Thoracic aorta (tissue), 2 donors: ENCODE results near the gene SPECC1L. TPM values are rescaled to one million over a fixed set of nuclear protein-coding genes. Genes with fewer than 3 reads are reported as not detected.

Source experiments
- ATAC-seq: fragments of 150-250 bp; one replicate; pipeline ENCODE4 v1.8.0; 2017; ENCODE audit warnings: low read depth; ENCODE audit not compliant: insufficient number of reproducible peaks, low FRiP score
- DNase-seq: peaks from one replicate; pipeline ENCODE4 v3.0.0-alpha.2; 2020; ENCODE audit warnings: low spot score
- H3K27ac ChIP-seq, 2 donors: fragments of 200-600 bp; sonication (generic); 1 replicate in 1 of 2; 2 replicates in 1 of 2; pipeline ENCODE4 v1.5.1; 2016; ENCODE audit warnings: mild to moderate bottlenecking in 2 of 2, moderate library complexity in 2 of 2
- H3K27me3 ChIP-seq: fragments of 200-600 bp; sonication (generic); replicated peaks from 2 replicates; pipeline ENCODE4 v1.6.0; 2016; ENCODE audit warnings: mild to moderate bottlenecking; ENCODE audit not compliant: insufficient read depth
- H3K36me3 ChIP-seq: fragments of 200-600 bp; sonication (generic); one replicate; pipeline ENCODE4 v1.5.1; 2016
- H3K4me1 ChIP-seq, 2 donors: fragments of 200-600 bp; sonication (generic); 1 replicate in 1 of 2; 2 replicates in 1 of 2; pipeline versions ENCODE4 v1.5.1 to v1.6.0; 2016; ENCODE audit warnings: low read depth in 2 of 2, mild to moderate bottlenecking in 1 of 2; ENCODE audit not compliant: control insufficient read depth in 1 of 2
- H3K4me3 ChIP-seq: fragments of 200-600 bp; sonication (generic); 2 replicates; pipeline ENCODE4 v1.5.1; 2016; ENCODE audit warnings: mild to moderate bottlenecking
- H3K9me3 ChIP-seq: fragments of 200-600 bp; sonication (generic); 2 replicates; pipeline ENCODE4 v1.5.1; 2016
- CTCF ChIP-seq: fragments of 200-600 bp; sonication (generic); IDR thresholded peaks from one replicate; pipeline ENCODE4 v1.5.1; 2019; ENCODE audit warnings: antibody characterized with exemption
- total RNA-seq, 2 donors: library from RNA; depleted of rRNA; stranded (reverse); fragments of >200 nt; gene quantifications; one replicate each; pipeline versions ENCODE4 v1.1.0 to v1.2.3, GENCODE V29; 2016

SPECC1L gene
- total RNA-seq, 2 donors from 2014 or later, result 49.4 to 50.0 TPM

GRCh38 chr22:24231706-24232105 lies 38.9 kb upstream of the SPECC1L start:
- H3K9me3 ChIP-seq, result no peaks in the 10 kb centered on the region
- DNase-seq (no peak), ATAC-seq (no peak)
- no peak overlapping the region for H3K27ac ChIP-seq
- H3K27me3 ChIP-seq, result no peaks in the 10 kb centered on the region
- no peaks in the 10 kb centered on the region for H3K36me3 ChIP-seq
- no peak overlapping the region for H3K4me3 ChIP-seq
- no peaks in the 10 kb centered on the region for H3K4me1 ChIP-seq
- no peak for TF ChIP-seq CTCF

GRCh38 chr22:24232124-24232523 lies 38.5 kb upstream of the SPECC1L start:
- H3K4me3 ChIP-seq, result no peak overlapping the region
- no peak for DNase-seq
- TF ChIP-seq CTCF, result no peak
- no peaks in the 10 kb centered on the region for H3K27me3 ChIP-seq
- no peaks in the 10 kb centered on the region for H3K36me3 ChIP-seq
- ATAC-seq, result no peak
- no peaks in the 10 kb centered on the region for H3K4me1 ChIP-seq
- H3K27ac ChIP-seq, result no peak overlapping the region
- no peaks in the 10 kb centered on the region for H3K9me3 ChIP-seq

- Histone ChIP-seq H3K9me3 (no peaks in the 10 kb centered on the region), H3K36me3 (no peaks in the 10 kb centered on the region), H3K27ac (no peak overlapping the region), H3K4me3 (no peak overlapping the region), H3K27me3 (no peaks in the 10 kb centered on the region), H3K4me1 (no peaks in the 10 kb centered on the region)
- TF ChIP-seq CTCF, result no peak
- DNase-seq (no peak), ATAC-seq (no peak)
Measured at GRCh38 chr22:24232725-24233124, 37.9 kb upstream of the SPECC1L start.

- Histone ChIP-seq H3K9me3 (no peaks in the 10 kb centered on the region), H3K27me3 (no peaks in the 10 kb centered on the region), H3K4me1 (no peaks in the 10 kb centered on the region), H3K4me3 (no peak overlapping the region), H3K36me3 (no peaks in the 10 kb centered on the region), H3K27ac (no peak overlapping the region)
- no peak for DNase-seq
- no peak for ATAC-seq
- no peak for TF ChIP-seq CTCF
Measured at GRCh38 chr22:24233235-24233634, 37.4 kb upstream of the SPECC1L start.

DNA sequence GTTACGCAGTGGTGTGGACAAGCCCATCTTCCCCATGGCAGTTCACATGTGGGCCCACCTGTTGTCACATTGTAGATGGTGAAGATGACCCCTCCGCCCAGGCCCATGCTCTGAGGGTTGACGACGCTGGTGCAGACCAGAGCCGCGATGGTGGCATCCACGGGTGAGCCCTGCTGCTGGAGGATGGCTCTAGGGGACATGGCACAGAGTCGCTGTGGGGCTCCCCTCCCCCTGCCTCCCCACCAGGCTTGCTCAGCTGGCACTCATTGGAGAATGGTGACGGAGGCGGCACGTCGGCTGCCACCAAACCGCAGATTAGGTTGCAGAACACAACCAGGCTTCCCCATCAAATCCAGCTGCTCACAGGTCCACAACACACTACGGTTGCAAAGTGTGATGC lies 36.8 kb upstream of the SPECC1L start:
- DNase-seq, result no peak
- Histone ChIP-seq H3K4me3 (no peak overlapping the region), H3K9me3 (no peaks in the 10 kb centered on the region), H3K27me3 (no peaks in the 10 kb centered on the region), H3K4me1 (no peaks in the 10 kb centered on the region), H3K27ac (no peak overlapping the region), H3K36me3 (no peaks in the 10 kb centered on the region)
- TF ChIP-seq CTCF, result no peak
- ATAC-seq, result no peak
